NCI-H446 (cell line): ENCODE data around the gene RSRC1.
A peak's percentile ranks its signal among the peaks of the same experiment; 100 is the strongest.
"Not testable (repeated sequence)": the region's sequence is repeated elsewhere in the genome, so short reads cannot be mapped to it uniquely, and the experiment has no call there.

Experiments used
- DNase-seq, 2 experiments: peaks; one replicate each; lab custom pipeline; 2025; lab: John Stamatoyannopoulos, UW

RSRC1 gene, protein sequence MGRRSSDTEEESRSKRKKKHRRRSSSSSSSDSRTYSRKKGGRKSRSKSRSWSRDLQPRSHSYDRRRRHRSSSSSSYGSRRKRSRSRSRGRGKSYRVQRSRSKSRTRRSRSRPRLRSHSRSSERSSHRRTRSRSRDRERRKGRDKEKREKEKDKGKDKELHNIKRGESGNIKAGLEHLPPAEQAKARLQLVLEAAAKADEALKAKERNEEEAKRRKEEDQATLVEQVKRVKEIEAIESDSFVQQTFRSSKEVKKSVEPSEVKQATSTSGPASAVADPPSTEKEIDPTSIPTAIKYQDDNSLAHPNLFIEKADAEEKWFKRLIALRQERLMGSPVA

DNA sequence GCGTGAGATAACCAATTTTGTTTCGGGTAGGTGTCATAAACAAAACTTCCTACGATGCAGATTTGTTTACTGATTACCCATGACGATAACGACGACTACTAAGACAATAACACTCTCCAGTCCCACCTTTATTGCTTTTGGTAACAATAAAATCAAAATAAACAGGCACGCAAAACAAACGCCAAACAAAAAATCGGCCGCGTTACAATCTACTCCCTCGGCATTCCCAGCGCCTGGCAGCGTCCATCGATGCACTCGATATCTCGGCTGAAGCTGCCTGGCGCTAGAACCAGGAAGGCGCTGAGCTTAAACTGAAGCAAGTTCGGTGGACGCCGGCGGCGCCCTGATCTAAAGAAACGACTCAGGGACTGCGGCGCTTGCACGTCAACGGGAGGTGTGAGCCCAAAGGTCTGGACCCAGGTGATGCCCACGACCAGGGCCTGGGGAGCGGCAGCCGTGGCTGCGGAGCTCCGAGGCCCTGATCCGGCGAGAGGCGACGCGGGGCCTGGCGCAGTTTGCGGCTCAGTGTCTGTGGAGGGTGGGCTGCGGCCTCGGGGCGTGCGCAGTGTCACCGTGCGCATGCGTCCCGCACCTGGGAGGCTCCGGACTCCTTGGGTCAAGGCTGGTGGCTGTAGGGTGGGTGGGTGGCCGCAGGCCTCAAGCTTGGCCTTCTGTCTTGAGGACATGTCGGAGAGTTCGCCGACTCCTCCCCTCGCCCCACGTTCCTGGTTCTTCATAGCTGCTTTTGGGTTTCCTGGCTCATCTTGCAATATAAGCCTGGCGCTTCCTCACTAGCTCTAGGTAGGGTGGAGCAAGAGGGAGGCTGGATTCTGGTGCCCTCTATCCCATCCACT is at the start of gene RSRC1:
Gene RSRC1, plus strand, starts transcription at position 286 of the 854 bp plus-strand sequence. CDS start 12,016 bp downstream, outside the sequence.
- peak; percentile 91 to 92 for DNase-seq

DNA sequence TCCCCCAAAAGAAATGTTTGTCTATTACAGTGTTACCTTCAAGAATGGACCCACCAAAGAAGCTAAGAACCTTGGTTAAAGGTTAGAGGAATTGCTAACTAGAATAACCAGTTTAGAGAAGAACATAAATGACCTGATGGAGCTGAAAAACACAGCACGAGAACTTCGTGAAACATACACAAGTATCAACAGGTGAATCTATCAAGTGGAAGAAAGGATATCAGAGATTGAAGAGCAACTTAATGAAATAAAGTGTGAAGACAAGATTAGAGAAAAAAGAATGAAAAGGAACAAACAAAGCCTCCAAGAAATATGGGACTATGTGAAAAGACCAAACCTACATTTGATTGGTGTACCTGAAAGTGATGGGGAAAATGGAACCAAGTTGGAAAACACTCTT is 44.3 kb upstream of the RSRC1 start:
- not testable (repeated sequence) for DNase-seq

DNA sequence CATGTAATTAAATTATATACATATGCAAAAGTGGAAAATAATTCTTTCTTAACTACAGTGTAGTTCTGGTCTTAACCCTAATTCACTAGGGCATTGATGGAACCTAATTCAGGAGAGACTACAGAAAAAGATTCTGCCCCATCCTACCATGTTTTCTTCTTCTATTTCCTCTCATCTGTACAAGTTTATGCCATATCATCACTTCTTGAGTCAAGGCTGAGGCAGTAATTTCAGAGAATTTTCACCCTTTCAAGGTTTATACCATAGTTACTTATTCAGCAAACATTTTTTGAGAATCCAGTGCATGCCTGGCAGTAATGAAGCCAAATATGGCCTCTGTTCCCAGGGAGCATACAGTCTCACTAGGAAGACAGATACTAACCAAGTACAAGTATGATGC is 37.1 kb upstream of the RSRC1 start:
- no peak for DNase-seq

DNA sequence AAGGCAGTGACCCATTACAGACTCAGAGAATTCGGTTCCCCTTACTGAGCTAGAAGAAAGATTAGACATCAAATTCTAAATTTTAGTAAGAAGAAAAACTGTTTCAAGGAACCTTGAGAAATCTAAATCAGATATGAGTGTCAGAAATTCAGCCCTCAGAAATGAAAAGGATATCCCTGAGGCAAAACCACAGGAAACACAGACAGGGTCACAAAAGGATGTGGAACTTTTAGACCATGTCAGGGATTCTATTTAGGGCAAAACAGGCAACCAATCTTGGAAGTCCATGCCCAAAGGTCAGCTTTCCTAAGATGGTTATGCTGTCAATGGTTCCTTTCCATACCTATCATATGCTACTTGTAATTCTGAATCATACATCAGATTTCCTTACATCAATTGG is 35.3 kb upstream of the RSRC1 start:
- DNase-seq: no peak

GRCh38 chr3:158079599-158079998 is 30.3 kb upstream of the RSRC1 start:
- DNase-seq: no peak

DNA sequence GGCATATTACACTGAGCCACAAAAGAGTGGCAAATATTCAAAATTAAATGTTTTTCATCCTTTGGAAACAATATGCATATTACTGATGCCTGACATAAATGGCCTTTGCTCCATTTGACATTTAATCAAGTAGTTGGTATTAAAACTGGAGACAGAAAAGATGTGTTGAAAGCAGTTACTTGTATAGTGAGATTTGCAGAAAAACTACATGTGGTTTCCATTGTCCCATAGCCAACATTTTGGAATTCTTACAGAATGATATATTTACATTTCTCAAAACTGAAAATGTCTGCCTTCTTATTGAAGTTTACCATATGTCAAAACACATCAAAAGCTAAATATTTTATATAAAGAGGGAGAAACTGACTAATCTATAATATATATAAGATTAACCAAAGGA is 25.2 kb upstream of the RSRC1 start:
- no peak for DNase-seq

DNA sequence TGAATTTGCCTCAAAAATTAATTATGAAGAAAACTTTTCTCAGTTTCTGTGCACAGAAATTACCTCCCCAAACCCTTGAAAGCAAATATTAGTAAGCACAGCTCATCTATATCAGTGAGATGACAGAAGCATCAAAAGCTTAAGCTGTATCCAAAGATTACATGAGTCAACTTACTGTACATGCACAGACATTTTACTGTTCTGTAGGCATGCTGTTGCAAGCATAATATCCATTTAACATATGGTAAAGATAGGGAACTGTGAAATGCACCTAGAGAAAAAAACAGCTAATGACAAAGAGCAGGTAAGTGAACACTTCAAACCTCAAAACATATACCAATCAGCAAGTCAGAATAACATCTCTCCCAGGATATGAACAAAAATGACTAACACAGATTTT is 24.5 kb upstream of the RSRC1 start:
- DNase-seq: no peak

DNA sequence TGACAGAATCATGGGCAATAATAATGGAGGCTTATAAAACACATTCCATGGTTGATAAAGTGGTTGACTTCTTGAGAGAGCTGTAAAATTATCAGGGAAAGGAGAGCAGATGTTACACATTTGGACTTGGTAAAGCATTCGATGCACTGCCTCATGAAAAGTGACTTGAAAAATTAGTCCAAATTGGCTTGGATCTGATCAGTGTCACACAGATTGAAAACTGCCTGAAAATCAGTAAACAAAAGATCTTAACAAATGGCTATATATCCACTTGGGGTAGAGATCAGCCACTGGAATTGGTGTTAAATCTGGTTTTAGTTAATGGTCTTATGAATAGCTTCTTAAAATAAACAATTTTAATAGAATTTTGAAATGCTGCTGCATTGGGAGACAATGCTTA is 24.0 kb upstream of the RSRC1 start:
- DNase-seq: peak in 1 of 2 experiments; percentile 19

DNA sequence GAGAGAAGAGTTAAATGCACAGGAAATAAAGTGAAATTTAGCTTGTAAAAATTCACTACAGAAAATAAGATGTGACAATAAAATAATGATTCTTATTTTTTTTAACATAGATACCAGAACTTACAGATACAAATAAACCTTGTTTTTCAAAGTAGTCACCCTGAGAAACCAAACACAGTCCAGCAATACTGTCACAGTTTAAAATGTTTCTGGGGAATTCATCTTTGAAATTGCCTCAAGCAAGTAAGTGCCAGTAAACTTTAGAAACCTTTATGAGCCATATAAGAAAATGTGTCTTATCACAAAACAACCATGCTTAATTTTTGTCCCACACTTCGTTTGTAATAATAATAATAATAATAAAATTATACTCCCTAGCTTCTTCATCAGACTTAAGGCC is 23.5 kb upstream of the RSRC1 start:
- DNase-seq: no peak

DNA sequence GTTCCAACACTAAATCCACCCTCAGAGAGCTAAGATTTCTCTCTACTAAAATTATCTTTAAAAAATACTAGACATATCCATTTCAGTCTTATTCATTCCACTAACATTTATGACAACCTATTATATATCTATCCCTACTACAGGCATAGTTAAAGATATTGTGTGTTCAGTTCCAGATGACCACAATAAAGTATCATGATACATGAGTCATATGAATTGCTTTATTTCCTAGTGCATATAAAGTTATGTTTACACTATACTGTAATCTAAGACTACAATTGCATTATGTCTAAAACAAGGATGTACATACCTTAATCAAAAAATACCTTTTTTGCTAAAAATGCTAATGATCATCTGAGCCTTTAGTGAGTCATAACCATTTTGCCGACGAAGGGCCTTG is 23.1 kb upstream of the RSRC1 start:
- DNase-seq: no peak

DNA sequence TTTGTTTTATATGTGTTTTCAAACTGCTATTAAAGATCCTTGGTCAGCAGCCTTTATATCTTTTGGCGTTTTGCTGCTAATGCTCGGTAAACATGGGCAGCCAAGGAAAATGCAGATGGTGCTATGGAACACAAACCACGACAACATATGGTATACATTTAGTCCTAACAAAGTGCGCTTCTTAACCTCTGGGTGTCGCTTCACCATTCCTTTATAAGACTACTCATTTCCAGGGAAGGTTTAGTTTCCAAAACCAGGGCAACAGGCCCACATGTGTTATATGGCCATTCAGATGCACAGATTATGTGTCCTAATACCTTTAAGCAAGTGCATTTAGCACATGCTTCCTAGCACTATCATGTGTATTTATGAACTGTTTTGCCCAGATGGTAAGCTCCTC is 18.4 kb upstream of the RSRC1 start:
- peak in 1 of 2 experiments; percentile 20 for DNase-seq

GRCh38 chr3:158093526-158093925 is 16.4 kb upstream of the RSRC1 start:
- DNase-seq: no peak

- no peak for DNase-seq
Measured at GRCh38 chr3:158094235-158095110, 15.4 kb upstream of the RSRC1 start.

GRCh38 chr3:158095111-158095813 is 14.6 kb upstream of the RSRC1 start:
- DNase-seq: no peak

GRCh38 chr3:158095814-158096704 is 13.8 kb upstream of the RSRC1 start:
- no peak for DNase-seq

GRCh38 chr3:158097081-158097592 is 12.8 kb upstream of the RSRC1 start:
- DNase-seq: no peak

- no peak for DNase-seq
Measured at GRCh38 chr3:158097593-158098308, 12.1 kb upstream of the RSRC1 start.

DNA sequence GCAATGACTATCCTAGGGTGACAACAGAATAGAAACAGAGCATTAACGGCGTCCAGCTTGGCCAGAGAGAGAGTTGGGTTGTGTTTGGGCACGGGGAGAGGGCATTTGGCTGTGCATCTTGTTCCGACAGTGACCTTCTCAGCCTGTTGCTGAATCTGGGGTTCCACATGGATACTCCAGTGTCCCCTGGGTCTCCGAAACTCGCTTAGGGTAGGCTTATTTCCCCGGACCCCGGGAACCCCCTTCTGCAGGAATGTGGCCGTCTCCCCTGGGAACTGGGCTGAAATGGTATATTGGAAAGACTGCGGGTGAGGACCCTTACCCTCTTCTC is 11.6 kb upstream of the RSRC1 start:
- DNase-seq: no peak

- DNase-seq: no peak
Measured at GRCh38 chr3:158098834-158099424, 11.0 kb upstream of the RSRC1 start.
